Measurements from ENCODE around the gene C9. TPM values are rescaled to one million over a fixed set of nuclear protein-coding genes. Genes with fewer than 3 reads are reported as not detected.

C9 gene
- total RNA-seq, 1 donor from 2014 or later: not detected

DNA sequence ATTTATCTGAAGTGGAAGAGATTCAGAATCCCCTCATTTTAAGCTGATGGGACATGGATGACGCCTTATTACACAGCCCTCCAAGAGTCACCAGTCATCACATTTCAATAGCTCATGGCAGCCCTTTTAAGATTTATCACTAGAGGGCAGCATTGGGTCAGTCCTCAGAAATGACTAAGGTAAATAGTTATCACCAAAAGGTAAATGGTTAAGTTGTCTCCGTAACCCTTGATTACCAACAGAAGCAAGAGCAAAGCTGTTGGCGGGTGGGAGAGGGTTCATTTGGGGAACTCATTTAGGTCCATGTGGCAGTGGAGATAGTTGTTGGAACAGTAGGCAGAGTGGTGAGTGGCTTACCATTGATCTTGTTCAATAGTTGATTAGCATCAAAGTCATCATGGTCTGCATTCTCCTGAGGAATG lies 12.0 kb upstream of the C9 start:
- Mint-ChIP-seq H3K9me3 (ENCODE audit: low read depth) (no peaks in the 10 kb centered on the region), H3K4me3 (ENCODE audit: low read depth) (no peak overlapping the region), H3K27ac (no peak overlapping the region), H3K36me3 (ENCODE audit: insufficient read depth) (peaks cover 39% of the 10 kb centered on the region), H3K4me1 (ENCODE audit: low read depth) (peaks cover 10% of the 10 kb centered on the region), H3K27me3 (no peaks in the 10 kb centered on the region)
- TF ChIP-seq, protein P1, sequence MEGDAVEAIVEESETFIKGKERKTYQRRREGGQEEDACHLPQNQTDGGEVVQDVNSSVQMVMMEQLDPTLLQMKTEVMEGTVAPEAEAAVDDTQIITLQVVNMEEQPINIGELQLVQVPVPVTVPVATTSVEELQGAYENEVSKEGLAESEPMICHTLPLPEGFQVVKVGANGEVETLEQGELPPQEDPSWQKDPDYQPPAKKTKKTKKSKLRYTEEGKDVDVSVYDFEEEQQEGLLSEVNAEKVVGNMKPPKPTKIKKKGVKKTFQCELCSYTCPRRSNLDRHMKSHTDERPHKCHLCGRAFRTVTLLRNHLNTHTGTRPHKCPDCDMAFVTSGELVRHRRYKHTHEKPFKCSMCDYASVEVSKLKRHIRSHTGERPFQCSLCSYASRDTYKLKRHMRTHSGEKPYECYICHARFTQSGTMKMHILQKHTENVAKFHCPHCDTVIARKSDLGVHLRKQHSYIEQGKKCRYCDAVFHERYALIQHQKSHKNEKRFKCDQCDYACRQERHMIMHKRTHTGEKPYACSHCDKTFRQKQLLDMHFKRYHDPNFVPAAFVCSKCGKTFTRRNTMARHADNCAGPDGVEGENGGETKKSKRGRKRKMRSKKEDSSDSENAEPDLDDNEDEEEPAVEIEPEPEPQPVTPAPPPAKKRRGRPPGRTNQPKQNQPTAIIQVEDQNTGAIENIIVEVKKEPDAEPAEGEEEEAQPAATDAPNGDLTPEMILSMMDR (IDR thresholded peaks at IDR 0.05; ENCODE audit: unreplicated experiment): peak; percentile 80
- DNase-seq (ENCODE audit: low spot score, unreplicated experiment): no peak

DNA sequence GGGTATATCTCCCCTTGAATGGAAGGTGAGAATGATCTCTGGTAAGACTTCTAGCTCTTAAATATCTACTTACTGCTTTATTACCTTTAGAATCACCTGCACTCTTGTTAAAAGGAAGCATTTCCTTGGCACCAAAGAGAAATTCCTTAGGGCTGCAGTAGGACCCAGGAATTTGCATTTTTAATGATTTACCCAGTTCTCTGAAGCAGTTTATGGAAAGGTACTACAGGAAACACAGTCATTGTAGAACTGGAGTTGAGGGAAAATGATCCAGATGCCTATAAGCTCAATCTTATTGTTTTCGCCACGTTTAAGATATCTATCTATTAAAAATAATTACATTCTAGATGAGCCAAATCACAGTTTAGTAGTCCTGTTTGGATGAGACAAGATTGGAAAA lies 9.5 kb upstream of the C9 start:
- TF ChIP-seq, protein P1 (IDR thresholded peaks at IDR 0.05; ENCODE audit: unreplicated experiment): no peak
- H3K27ac Mint-ChIP-seq: no peak overlapping the region

DNA sequence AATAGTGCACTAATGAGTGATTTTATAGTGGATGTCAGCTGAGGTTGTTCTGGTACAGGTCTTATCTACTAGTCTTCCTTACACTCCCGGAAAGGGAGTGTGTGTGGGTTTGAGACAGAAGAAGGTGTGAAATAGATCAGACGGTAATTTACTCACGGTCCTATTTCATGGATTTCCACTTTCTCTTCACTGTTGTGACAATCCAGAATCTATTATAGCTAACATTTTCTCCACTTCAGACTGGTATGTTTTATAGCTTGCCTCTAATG lies 7.0 kb upstream of the C9 start:
- peaks cover 2% of the 10 kb centered on the region for H3K9me3 Mint-ChIP-seq (ENCODE audit: low read depth)
- TF ChIP-seq, protein P1 (IDR thresholded peaks at IDR 0.05; ENCODE audit: unreplicated experiment): no peak
- no peak overlapping the region for H3K4me3 Mint-ChIP-seq (ENCODE audit: low read depth)
- no peaks in the 10 kb centered on the region for H3K27me3 Mint-ChIP-seq
- H3K36me3 Mint-ChIP-seq (ENCODE audit: insufficient read depth): peaks cover 21% of the 10 kb centered on the region
- no peak for DNase-seq (ENCODE audit: low spot score, unreplicated experiment)
- peak overlapping the region; percentile 34 for H3K27ac Mint-ChIP-seq
- H3K4me1 Mint-ChIP-seq (ENCODE audit: low read depth): peaks cover 22% of the 10 kb centered on the region

More for the DNA sequence above, 9.5 kb upstream of the C9 start:
- Mint-ChIP-seq H3K4me1 (ENCODE audit: low read depth) (peaks cover 22% of the 10 kb centered on the region), H3K36me3 (ENCODE audit: insufficient read depth) (peaks cover 31% of the 10 kb centered on the region), H3K27me3 (no peaks in the 10 kb centered on the region), H3K4me3 (ENCODE audit: low read depth) (no peak overlapping the region), H3K9me3 (ENCODE audit: low read depth) (no peaks in the 10 kb centered on the region)
- no peak for DNase-seq (ENCODE audit: low spot score, unreplicated experiment)

DNA sequence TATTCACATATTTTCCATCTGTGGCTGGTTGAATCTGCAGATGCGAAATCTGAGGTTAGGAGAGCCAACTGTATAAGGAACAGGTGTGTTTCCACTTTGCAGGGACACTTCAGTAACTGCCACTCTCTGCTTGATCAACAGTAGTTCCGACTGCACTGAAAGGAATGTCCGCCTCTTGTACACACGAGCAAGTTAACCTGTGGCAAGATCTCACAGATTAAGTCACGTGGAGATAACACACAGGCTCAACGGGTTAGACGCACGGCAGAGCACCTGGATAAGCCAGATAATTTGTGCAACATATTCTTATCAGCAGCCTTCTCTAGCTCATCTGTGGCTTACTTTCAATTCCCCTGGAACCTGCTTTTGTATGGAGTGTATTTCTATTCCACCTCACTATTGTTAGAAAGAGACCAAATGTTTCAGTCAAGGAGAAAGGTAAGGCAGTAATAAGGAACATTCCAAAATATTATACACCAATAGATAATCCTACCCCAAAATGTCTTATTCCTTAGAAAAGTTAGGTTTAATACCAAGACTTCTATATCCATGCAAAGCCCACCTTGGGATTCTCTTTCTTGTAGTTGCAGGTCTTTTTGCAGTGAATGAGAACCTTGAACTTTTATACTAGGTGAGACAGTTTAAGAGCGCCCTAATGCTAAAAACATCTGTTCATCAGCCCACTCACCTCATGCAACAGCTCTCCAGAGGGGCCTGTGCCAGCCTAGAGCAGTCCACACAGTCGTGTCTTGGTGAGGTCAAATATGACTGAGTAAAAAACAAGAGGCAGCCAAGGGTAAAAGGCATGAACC lies 6.5 kb upstream of the C9 start:
- H3K27ac Mint-ChIP-seq: peak overlapping the region; percentile 34
- H3K36me3 Mint-ChIP-seq (ENCODE audit: insufficient read depth): peaks cover 19% of the 10 kb centered on the region
- H3K4me3 Mint-ChIP-seq (ENCODE audit: low read depth): no peak overlapping the region

DNA sequence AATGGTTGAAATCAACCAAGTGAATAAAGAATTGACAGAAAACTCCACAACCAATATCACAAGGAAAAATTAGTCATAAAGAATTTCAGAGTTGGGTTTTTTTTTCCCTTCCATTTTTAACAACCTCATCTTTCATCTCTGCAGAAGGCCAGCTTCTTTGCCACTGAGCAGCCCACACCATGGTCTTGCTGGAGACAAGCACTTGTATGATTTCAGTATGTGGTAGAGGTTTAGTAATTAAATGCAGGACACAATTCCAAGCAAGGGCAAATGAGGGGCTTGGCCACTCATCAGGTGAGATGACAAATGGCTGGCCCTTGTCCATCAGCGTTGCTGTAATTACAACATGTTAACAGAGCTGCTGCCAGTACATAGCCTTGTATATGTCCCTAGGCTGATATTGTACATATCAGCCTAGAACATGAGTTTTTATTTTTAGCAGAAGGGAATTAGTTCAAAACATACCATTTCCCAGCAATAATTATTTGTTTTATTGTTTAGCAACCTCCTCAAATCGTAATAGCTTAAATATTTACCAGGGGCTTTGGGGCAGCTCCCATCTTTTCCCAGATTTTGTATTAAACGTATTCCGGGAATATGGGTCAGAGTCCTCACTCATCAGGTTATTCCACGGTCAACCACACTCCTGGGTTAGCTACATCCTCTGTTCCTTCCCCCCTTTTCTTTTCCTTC lies 5.0 kb upstream of the C9 start:
- Mint-ChIP-seq H3K4me1 (ENCODE audit: low read depth) (peaks cover 23% of the 10 kb centered on the region), H3K9me3 (ENCODE audit: low read depth) (peaks cover 2% of the 10 kb centered on the region), H3K36me3 (ENCODE audit: insufficient read depth) (peaks cover 13% of the 10 kb centered on the region), H3K27ac (no peak overlapping the region), H3K4me3 (ENCODE audit: low read depth) (no peak overlapping the region), H3K27me3 (no peaks in the 10 kb centered on the region)
- TF ChIP-seq, protein P1 (IDR thresholded peaks at IDR 0.05; ENCODE audit: unreplicated experiment): no peak
- no peak for DNase-seq (ENCODE audit: low spot score, unreplicated experiment)

More for the DNA sequence above, 6.5 kb upstream of the C9 start:
- Mint-ChIP-seq H3K9me3 (ENCODE audit: low read depth) (peaks cover 2% of the 10 kb centered on the region), H3K27me3 (no peaks in the 10 kb centered on the region), H3K4me1 (ENCODE audit: low read depth) (peaks cover 22% of the 10 kb centered on the region)
- TF ChIP-seq, protein P1 (IDR thresholded peaks at IDR 0.05; ENCODE audit: unreplicated experiment): no peak
- no peak for DNase-seq (ENCODE audit: low spot score, unreplicated experiment)

Measured in progenitor cell of endocrine pancreas (in vitro differentiated cells).